A204.1 (cell line): Measurements from ENCODE around the gene ARRDC3.
A peak's percentile ranks its signal among the peaks of the same experiment; 100 is the strongest.
"Not testable (repeated sequence)": the region's sequence is repeated elsewhere in the genome, so short reads cannot be mapped to it uniquely, and the experiment has no call there.

Experiments
- FAIRE-seq: peaks from 2 replicates; lab custom pipeline; 2012; peaks lifted over from hg19 to GRCh38; lab: Jason Lieb, UNC

ARRDC3 gene

GRCh38 chr5:91383027-91383955 lies at the start of gene ARRDC3:
Gene ARRDC3 (minus strand): TSS chr5:91383317. CDS start chr5:91383092, 225 bp downstream.
- FAIRE-seq, result no peak

GRCh38 chr5:91430949-91431348 lies 47.8 kb upstream of the ARRDC3 start:
- no peak for FAIRE-seq

GRCh38 chr5:91424638-91425436 lies 41.7 kb upstream of the ARRDC3 start:
- FAIRE-seq, result no peak

GRCh38 chr5:91423871-91424270 lies 40.8 kb upstream of the ARRDC3 start:
- no peak for FAIRE-seq

GRCh38 chr5:91420879-91421278 lies 37.8 kb upstream of the ARRDC3 start:
- FAIRE-seq, result no peak

- FAIRE-seq, result peak; percentile 98
Measured at GRCh38 chr5:91419571-91420537, 36.7 kb upstream of the ARRDC3 start.

- peak; percentile 83 for FAIRE-seq
Measured at GRCh38 chr5:91419136-91419535, 36.0 kb upstream of the ARRDC3 start.

- peak; percentile 59 for FAIRE-seq
Measured at GRCh38 chr5:91418158-91418557, 35.0 kb upstream of the ARRDC3 start.

GRCh38 chr5:91417219-91417618 lies 34.1 kb upstream of the ARRDC3 start:
- no peak for FAIRE-seq

- no peak for FAIRE-seq
Measured at GRCh38 chr5:91416491-91416890, 33.4 kb upstream of the ARRDC3 start.

GRCh38 chr5:91409304-91409703 lies 26.2 kb upstream of the ARRDC3 start:
- FAIRE-seq, result no peak

GRCh38 chr5:91408710-91409109 lies 25.6 kb upstream of the ARRDC3 start:
- no peak for FAIRE-seq

GRCh38 chr5:91407204-91407603 lies 24.1 kb upstream of the ARRDC3 start:
- FAIRE-seq, result no peak

- FAIRE-seq, result no peak
Measured at GRCh38 chr5:91403438-91403837, 20.3 kb upstream of the ARRDC3 start.

GRCh38 chr5:91401175-91401574 lies 18.1 kb upstream of the ARRDC3 start:
- FAIRE-seq, result no peak

- no peak for FAIRE-seq
Measured at GRCh38 chr5:91397791-91398190, 14.7 kb upstream of the ARRDC3 start.

GRCh38 chr5:91390268-91390667 lies 7.2 kb upstream of the ARRDC3 start:
- FAIRE-seq, result no peak

GRCh38 chr5:91389555-91389954 lies 6.4 kb upstream of the ARRDC3 start:
- FAIRE-seq, result not testable (repeated sequence)

- no peak for FAIRE-seq
Measured at GRCh38 chr5:91388362-91388761, 5.2 kb upstream of the ARRDC3 start.

- no peak for FAIRE-seq
Measured at GRCh38 chr5:91386120-91386519, 3.0 kb upstream of the ARRDC3 start.

- not testable (repeated sequence) for FAIRE-seq
Measured at GRCh38 chr5:91385596-91385995, 2.5 kb upstream of the ARRDC3 start.
